H1 (cell line): ENCODE data around the gene ZNF469. TPM values are rescaled to one million over a fixed set of nuclear protein-coding genes. Genes with fewer than 3 reads are reported as not detected.

Experiments used
- CTCF ChIA-PET: fragments of 300-600 bp; sonication (Branson Sonifier 250); formaldehyde crosslinking; loops from one replicate; lab custom pipeline; 2021; ENCODE audit not compliant: partially characterized antibody; lab: Charles Lee
- POLR2A ChIA-PET: fragments of 300-600 bp; sonication (Branson Sonifier 250); formaldehyde crosslinking; loops from one replicate; lab custom pipeline; 2021; ENCODE audit warnings: inconsistent platforms; ENCODE audit not compliant: partially characterized antibody; lab: Charles Lee
- DNase-seq, 2 experiments: peaks; one replicate each; pipeline versions ENCODE4 v3.0.0 to v3.0.0-alpha.2; 2010 to 2022; ENCODE audit warnings: low spot score in 2 of 2, low read depth in 1 of 2, mixed read lengths in 1 of 2
- FAIRE-seq: peaks from 2 replicates; lab custom pipeline; 2011; peaks lifted over from hg19 to GRCh38; lab: Jason Lieb, UNC
- H2AFZ ChIP-seq: 2 replicates; pipeline ENCODE4 v1.8.1; 2012; ENCODE audit warnings: low read length, inconsistent platforms
- H2AK5ac ChIP-seq: 2 replicates; pipeline ENCODE4 v1.6.1; 2013; ENCODE audit warnings: low read depth, low read length
- H2BK120ac ChIP-seq: replicated peaks from 2 replicates; pipeline ENCODE3; 2013; ENCODE audit warnings: low read depth, low read length, inconsistent platforms
- H2BK12ac ChIP-seq: 2 replicates; pipeline ENCODE4 v1.6.1; 2013; ENCODE audit warnings: low read depth, low read length
- H2BK15ac ChIP-seq: 2 replicates; pipeline ENCODE4 v1.6.1; 2013; ENCODE audit warnings: low read length
- H2BK20ac ChIP-seq: 2 replicates; pipeline ENCODE4 v1.6.1; 2013; ENCODE audit warnings: low read length
- H2BK5ac ChIP-seq: 2 replicates; pipeline ENCODE4 v1.6.1; 2013; ENCODE audit warnings: low read depth, low read length
- H3K14ac ChIP-seq: 2 replicates; pipeline ENCODE4 v1.6.1; 2013; ENCODE audit warnings: inconsistent platforms; ENCODE audit not compliant: insufficient read length
- H3K18ac ChIP-seq: 2 replicates; pipeline ENCODE4 v1.6.1; 2013; ENCODE audit warnings: low read length; ENCODE audit errors: extremely low read depth
- H3K23ac ChIP-seq: 2 replicates; pipeline ENCODE4 v1.6.1; 2013; ENCODE audit warnings: inconsistent platforms; ENCODE audit not compliant: insufficient read length
- H3K23me2 ChIP-seq: 2 replicates; pipeline ENCODE4 v1.6.1; 2013; ENCODE audit warnings: low read depth, low read length
- H3K27ac ChIP-seq: 2 replicates; pipeline ENCODE4 v1.6.1; 2011; ENCODE audit warnings: low read depth, low read length, inconsistent platforms
- H3K27me3 ChIP-seq, 4 experiments: replicated peaks in 1 of 4; 1 replicate in 1 of 4; 2 replicates in 3 of 4; pipeline versions ENCODE4 v1.6.1 to v1.8.1; 2011 to 2013; ENCODE audit warnings: low read length in 3 of 4, mild to moderate bottlenecking in 3 of 4, inconsistent platforms in 2 of 4, mixed read lengths in 2 of 4, moderate library complexity in 1 of 4; ENCODE audit not compliant: control insufficient read depth in 3 of 4, insufficient read depth in 3 of 4; ENCODE audit errors: extremely low read depth in 1 of 4
- H3K36me3 ChIP-seq, 4 experiments: 2 replicates each; pipeline versions ENCODE4 v1.6.1 to v1.8.1; 2011 to 2013; ENCODE audit warnings: mild to moderate bottlenecking in 4 of 4, low read length in 3 of 4, moderate library complexity in 2 of 4, control low read depth in 1 of 4, inconsistent platforms in 1 of 4; ENCODE audit not compliant: insufficient read depth in 4 of 4, control insufficient read depth in 2 of 4
- H3K4ac ChIP-seq: replicated peaks from 2 replicates; pipeline ENCODE3; 2013; ENCODE audit warnings: low read length, low read depth, mixed read lengths, inconsistent platforms; ENCODE audit not compliant: insufficient read length
- H3K4me1 ChIP-seq, 4 experiments: replicated peaks in 1 of 4; 1 replicate in 1 of 4; 2 replicates in 3 of 4; pipeline versions ENCODE4 v1.6.1 to v1.8.1; 2011 to 2013; ENCODE audit warnings: low read length in 3 of 4, inconsistent platforms in 2 of 4, mixed read lengths in 1 of 4; ENCODE audit not compliant: insufficient read depth in 4 of 4, control insufficient read depth in 3 of 4
- H3K4me2 ChIP-seq, 2 experiments: 2 replicates each; pipeline versions ENCODE4 v1.6.1 to v1.8.1; 2011 to 2013; ENCODE audit warnings: low read depth in 2 of 2, low read length in 2 of 2, control low read depth in 1 of 2, inconsistent platforms in 1 of 2, mild to moderate bottlenecking in 1 of 2; ENCODE audit not compliant: insufficient read depth in 1 of 2
- H3K4me3 ChIP-seq, 4 experiments: fragments of 200-600, 300-600 bp in 1 of 4; sonication (generic), shearing (Covaris generic), sonication (Bioruptor Twin) in 1 of 4; 2 replicates each; pipeline versions ENCODE4 v1.5.1 to v1.8.1; 2011 to 2016; ENCODE audit warnings: low read length in 4 of 4, low read depth in 3 of 4, control low read depth in 2 of 4, inconsistent platforms in 2 of 4, mild to moderate bottlenecking in 2 of 4, mixed read lengths in 1 of 4, moderate library complexity in 1 of 4; ENCODE audit not compliant: insufficient read depth in 2 of 4; ENCODE audit errors: extremely low read depth in 1 of 4
- H3K56ac ChIP-seq: replicated peaks from 2 replicates; pipeline ENCODE3; 2013; ENCODE audit warnings: low read depth, mild to moderate bottlenecking, mixed read lengths, low read length, inconsistent platforms; ENCODE audit not compliant: insufficient read length
- H3K79me1 ChIP-seq: 2 replicates; pipeline ENCODE4 v1.6.1; 2013; ENCODE audit warnings: low read depth, low read length, control low read depth
- H3K79me2 ChIP-seq, 2 experiments: 2 replicates each; pipeline versions ENCODE4 v1.6.1 to v1.8.1; 2012 to 2013; ENCODE audit warnings: low read length in 2 of 2, mild to moderate bottlenecking in 2 of 2, inconsistent platforms in 1 of 2; ENCODE audit not compliant: insufficient read depth in 2 of 2, control insufficient read depth in 1 of 2
- H3K9ac ChIP-seq, 4 experiments: replicated peaks in 1 of 4; 1 replicate in 1 of 4; 2 replicates in 3 of 4; pipeline versions ENCODE4 v1.6.1 to v1.8.1; 2011 to 2013; ENCODE audit warnings: low read depth in 3 of 4, low read length in 3 of 4, control low read depth in 2 of 4, mild to moderate bottlenecking in 2 of 4, moderate library complexity in 2 of 4, inconsistent platforms in 1 of 4; ENCODE audit errors: extremely low read depth in 1 of 4
- H3K9me3 ChIP-seq, 2 experiments: 2 replicates each; pipeline versions ENCODE4 v1.6.1 to v1.8.1; 2012 to 2013; ENCODE audit warnings: mild to moderate bottlenecking in 2 of 2, moderate library complexity in 2 of 2, control low read depth in 1 of 2, inconsistent platforms in 1 of 2, low read depth in 1 of 2, low read length in 1 of 2, mixed read lengths in 1 of 2; ENCODE audit not compliant: insufficient read depth in 2 of 2
- H4K20me1 ChIP-seq, 2 experiments: replicated peaks in 1 of 2; 2 replicates each; pipeline versions ENCODE3 to v1.8.1; 2011 to 2013; ENCODE audit warnings: inconsistent platforms in 2 of 2, low read length in 2 of 2, mild to moderate bottlenecking in 1 of 2; ENCODE audit not compliant: insufficient read depth in 2 of 2, control insufficient read depth in 1 of 2
- H4K5ac ChIP-seq: 2 replicates; pipeline ENCODE4 v1.6.1; 2013; ENCODE audit warnings: low read length, low read depth, mixed read lengths, inconsistent platforms; ENCODE audit not compliant: insufficient read length
- H4K8ac ChIP-seq: 2 replicates; pipeline ENCODE4 v1.8.0; 2013; ENCODE audit warnings: mild to moderate bottlenecking, moderate library complexity, low read length, inconsistent platforms; ENCODE audit not compliant: insufficient read depth; ENCODE audit errors: extremely low read depth
- H4K91ac ChIP-seq: replicated peaks from 2 replicates; pipeline ENCODE3; 2013; ENCODE audit warnings: low read length, mixed read lengths, inconsistent platforms; ENCODE audit not compliant: insufficient read length
- NANOG ChIP-seq: IDR thresholded peaks from 2 replicates; pipeline ENCODE4 v1.6.1; 2011; ENCODE audit warnings: low read length, low read depth, mild to moderate bottlenecking, inconsistent platforms; ENCODE audit not compliant: insufficient read depth, poor library complexity, severe bottlenecking
- WGBS, 2 experiments: shearing (Covaris generic) in 1 of 2; methylation state at CpG; one replicate each; pipeline versions ENCODE4 v1.1.6 to v1.1.7; 2013 to 2015; ENCODE audit warnings: low lambda C conversion rate in 2 of 2, mixed read lengths in 2 of 2, inconsistent platforms in 1 of 2, low coverage in 1 of 2, missing lambda C conversion rate in 1 of 2; ENCODE audit not compliant: insufficient replicate concordance in 2 of 2, insufficient coverage in 1 of 2, insufficient read length in 1 of 2; ENCODE audit errors: extremely low coverage in 1 of 2, missing lambda C conversion rate in 1 of 2; 5-methylcytosine and 5-hydroxymethylcytosine counted together
- polyA plus RNA-seq, 7 experiments: library from polyadenylated mRNA; depleted of rRNA in 3 of 7; stranded (reverse) in 5 of 7; unstranded in 2 of 7; fragments of >200 nt in 5 of 7; fragments of 200-250 nt in 2 of 7; gene quantifications; 1 replicate in 5 of 7; 2 replicates in 1 of 7; 4 replicates in 1 of 7; pipeline versions ENCODE4 v1.2.1 to v1.2.3, GENCODE V29; 2011 to 2013; ENCODE audit warnings: missing spikeins in 2 of 7, mixed read lengths in 2 of 7
- total RNA-seq: library from RNA; stranded (reverse); fragmentation: NEBNext Ultra II Directional; extraction: Animal tissue kit (Norgen Biotek cat#: 25700); gene quantifications from 2 replicates; pipeline ENCODE4 v1.2.1, GENCODE V29; 2021

ZNF469 gene
- total and polyA plus RNA-seq, 2 of the 8 experiments (the other 6 are each of a cell fraction or from before 2014, with no cell fraction given): 0.30 to 1.8 TPM

DNA sequence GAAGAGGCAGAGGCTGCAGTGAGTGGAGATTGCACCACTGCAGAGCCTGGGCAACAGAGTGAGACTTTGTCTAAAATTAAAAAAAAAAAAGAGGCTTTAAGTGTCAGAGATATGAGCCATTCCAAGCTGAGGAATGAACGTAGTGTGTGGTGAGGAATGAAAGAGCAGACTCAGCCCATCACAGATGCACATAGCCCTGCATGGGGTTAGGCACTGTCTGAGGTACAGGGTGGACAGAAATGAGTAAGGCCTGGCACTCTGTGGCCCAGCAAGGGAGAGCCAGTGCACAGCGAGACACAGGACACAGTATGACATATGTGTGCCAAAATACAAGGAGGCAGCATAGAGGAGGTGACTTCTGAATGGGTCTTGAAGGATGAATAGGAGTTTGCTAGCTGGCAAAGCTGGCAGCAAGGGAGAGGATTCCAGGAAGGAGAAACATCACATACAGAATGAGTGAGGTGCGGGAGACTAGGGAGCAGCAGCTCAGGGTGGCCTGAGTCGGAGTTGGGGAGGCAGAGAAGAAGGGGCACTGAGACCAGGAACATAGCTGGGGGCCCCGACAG is 8.7 kb upstream of the ZNF469 start:
- no peak for TF ChIP-seq NANOG
- H4K5ac ChIP-seq: no peak overlapping the region
- H2BK20ac ChIP-seq: no peak overlapping the region
- 88% methylated on average over 5 of the region's 5 CpGs; no CpG with 5 or more reads in 1 of the 2 experiments for WGBS, 2 experiments
- H3K9ac ChIP-seq: no peak overlapping the region
- no peak overlapping the region for H4K91ac ChIP-seq
- no peaks in the 10 kb centered on the region for H3K79me2 ChIP-seq
- FAIRE-seq (no peak), DNase-seq (no peak)
- peaks cover 0 to 9% of the 10 kb centered on the region in 2 experiments; a peak in 1 of 4 replicates for H3K9me3 ChIP-seq
- no peaks in the 10 kb centered on the region for H3K27me3 ChIP-seq
- no peak overlapping the region for H4K8ac ChIP-seq
- no peak overlapping the region for H3K4me3 ChIP-seq
- H2BK120ac ChIP-seq: no peak overlapping the region
- no peak overlapping the region for H3K14ac ChIP-seq
- H2AFZ ChIP-seq: no peak overlapping the region
- H3K23me2 ChIP-seq: peaks cover 12% of the 10 kb centered on the region; the same call in 1 of the 2 replicates
- peaks cover 0 to 4% of the 10 kb centered on the region in 2 experiments for H4K20me1 ChIP-seq
- no peak overlapping the region for H2BK12ac ChIP-seq
- no peak overlapping the region for H3K4ac ChIP-seq
- no peak overlapping the region for H2BK15ac ChIP-seq
- H2BK5ac ChIP-seq: no peak overlapping the region
- no peak overlapping the region for H3K27ac ChIP-seq
- no peaks in the 10 kb centered on the region for H3K79me1 ChIP-seq
- ChIA-PET POLR2A (interaction anchor here (0.6 to 1.1 kb wide), 2 partner anchors 62 to 161 kb away, joined by 3 to 5 read pairs; no protein-coding TSS in a partner anchor), CTCF (interaction anchor here (0.7 to 1.2 kb wide), 3 partner anchors 36 to 76 kb away, joined by 3 to 5 read pairs (median 4); no protein-coding TSS in a partner anchor)
- 0 out of 7 replicates have a peak, but pooled peaks cover 0 to 2% (median 0%) of the 10 kb centered on the region in 4 experiments for H3K4me1 ChIP-seq
- H3K18ac ChIP-seq: no peak overlapping the region; the same call in 1 of the 2 replicates
- H3K23ac ChIP-seq: no peak overlapping the region
- no peak overlapping the region for H3K56ac ChIP-seq
- 0 out of 2 replicates have a peak overlapping the region, but pooled peaks have one; percentile 39 for H2AK5ac ChIP-seq
- no peak overlapping the region for H3K4me2 ChIP-seq
- no peaks in the 10 kb centered on the region for H3K36me3 ChIP-seq
